ENCODE measurements around the gene GABRR3. TPM values are rescaled to one million over a fixed set of nuclear protein-coding genes. Genes with fewer than 3 reads are reported as not detected.

Gene GABRR3
- total and polyA plus RNA-seq, 2 experiments from 2014 or later, result not detected

DNA sequence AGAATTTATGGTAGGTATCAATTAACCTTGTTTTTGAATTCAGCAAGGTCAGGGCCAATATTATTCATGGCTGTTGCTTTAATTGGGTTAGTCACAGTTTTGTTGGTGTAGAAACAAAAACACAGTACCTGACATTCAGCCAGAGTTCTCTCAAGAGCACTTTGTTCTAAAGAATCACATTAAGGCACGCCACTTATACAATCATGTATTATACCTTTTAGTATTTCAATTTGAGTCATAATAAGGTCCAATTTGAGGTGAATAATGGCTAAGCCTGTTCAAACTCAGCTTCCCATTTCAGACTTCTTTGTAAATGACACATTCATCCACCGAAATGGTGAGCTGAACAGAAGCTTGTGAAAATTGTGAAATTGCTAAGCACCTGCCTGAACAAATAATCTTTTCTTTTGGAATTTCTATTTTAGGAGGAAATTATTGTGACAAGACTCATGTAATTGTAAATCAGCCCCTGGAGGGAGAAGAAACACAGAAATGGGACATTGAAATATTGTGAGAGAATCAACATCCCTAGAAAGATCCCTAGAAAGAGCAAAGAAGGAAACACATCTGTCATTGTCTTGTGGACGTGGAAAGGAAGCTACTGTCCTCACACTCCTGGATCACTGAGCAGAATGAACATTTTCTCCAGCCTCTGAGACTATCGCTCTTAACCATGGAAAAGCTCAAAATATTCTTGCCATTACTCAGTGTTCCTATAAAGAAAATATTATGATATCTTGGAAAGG, 92.1 kb downstream of the GABRR3 start:
- Histone ChIP-seq H3K27ac (no peak overlapping the region), H3K36me3 (peaks cover 51% of the 10 kb centered on the region), H3K4me1 (ENCODE audit: low read depth) (no peaks in the 10 kb centered on the region), H3K27me3 (no peaks in the 10 kb centered on the region), H3K9me3 (ENCODE audit: low read depth) (no peaks in the 10 kb centered on the region), H3K4me3 (no peak overlapping the region)
- no peak for DNase-seq (ENCODE audit: low read depth in 1 of 2, low spot score in 1 of 2)
- TF ChIP-seq, protein P1, sequence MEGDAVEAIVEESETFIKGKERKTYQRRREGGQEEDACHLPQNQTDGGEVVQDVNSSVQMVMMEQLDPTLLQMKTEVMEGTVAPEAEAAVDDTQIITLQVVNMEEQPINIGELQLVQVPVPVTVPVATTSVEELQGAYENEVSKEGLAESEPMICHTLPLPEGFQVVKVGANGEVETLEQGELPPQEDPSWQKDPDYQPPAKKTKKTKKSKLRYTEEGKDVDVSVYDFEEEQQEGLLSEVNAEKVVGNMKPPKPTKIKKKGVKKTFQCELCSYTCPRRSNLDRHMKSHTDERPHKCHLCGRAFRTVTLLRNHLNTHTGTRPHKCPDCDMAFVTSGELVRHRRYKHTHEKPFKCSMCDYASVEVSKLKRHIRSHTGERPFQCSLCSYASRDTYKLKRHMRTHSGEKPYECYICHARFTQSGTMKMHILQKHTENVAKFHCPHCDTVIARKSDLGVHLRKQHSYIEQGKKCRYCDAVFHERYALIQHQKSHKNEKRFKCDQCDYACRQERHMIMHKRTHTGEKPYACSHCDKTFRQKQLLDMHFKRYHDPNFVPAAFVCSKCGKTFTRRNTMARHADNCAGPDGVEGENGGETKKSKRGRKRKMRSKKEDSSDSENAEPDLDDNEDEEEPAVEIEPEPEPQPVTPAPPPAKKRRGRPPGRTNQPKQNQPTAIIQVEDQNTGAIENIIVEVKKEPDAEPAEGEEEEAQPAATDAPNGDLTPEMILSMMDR (IDR thresholded peaks at IDR 0.05; ENCODE audit: low read depth, low read length), result no peak

DNA sequence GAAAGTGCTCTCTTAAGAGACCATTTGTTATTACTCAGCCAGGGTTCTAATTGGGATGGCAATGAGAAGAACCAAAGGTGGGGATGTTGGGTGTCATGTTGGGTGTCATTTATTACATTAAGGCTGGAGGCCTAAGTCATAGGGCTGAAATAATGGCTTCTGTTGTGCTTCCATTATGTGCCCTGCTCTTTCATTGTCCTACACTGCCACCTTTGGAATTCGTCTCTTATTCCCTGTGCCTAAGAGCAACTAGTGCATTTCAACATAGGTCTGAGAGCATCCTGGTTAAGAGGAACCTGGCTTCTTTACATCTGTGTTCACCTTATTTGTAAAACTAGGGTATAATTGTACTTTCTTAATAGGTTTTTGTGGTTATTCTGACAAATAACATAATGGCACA, 95.1 kb downstream of the GABRR3 start:
- no peak overlapping the region for H3K4me3 ChIP-seq
- H3K27me3 ChIP-seq, result no peaks in the 10 kb centered on the region
- no peaks in the 10 kb centered on the region for H3K9me3 ChIP-seq (ENCODE audit: low read depth)
- TF ChIP-seq, protein P1 (IDR thresholded peaks at IDR 0.05; ENCODE audit: low read depth, low read length), result no peak
- no peak overlapping the region for H3K27ac ChIP-seq
- H3K36me3 ChIP-seq, result peaks cover 48% of the 10 kb centered on the region
- no peaks in the 10 kb centered on the region for H3K4me1 ChIP-seq (ENCODE audit: low read depth)
- DNase-seq (ENCODE audit: low read depth in 1 of 2, low spot score in 1 of 2), result peak in 1 of 2 donors; percentile 7

DNA sequence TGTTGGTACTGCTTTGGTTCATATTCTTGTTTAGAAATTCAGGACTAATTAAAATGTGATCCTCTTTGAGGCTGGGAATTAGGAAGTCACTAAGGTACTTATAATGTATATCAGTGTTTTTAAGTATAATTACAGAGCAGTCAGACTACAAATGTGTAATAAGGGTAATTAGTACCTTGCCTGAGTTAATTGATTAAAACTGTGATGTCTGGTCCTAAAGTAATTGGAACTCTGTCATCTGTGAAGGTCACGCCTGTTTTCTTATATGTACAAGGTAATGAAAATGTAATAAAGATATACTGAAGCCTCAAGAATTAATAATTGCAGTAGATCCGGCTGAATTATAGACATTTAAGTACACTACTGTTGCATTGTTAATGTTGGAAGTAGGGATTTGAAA, 95.7 kb downstream of the GABRR3 start:
- Histone ChIP-seq H3K27me3 (no peaks in the 10 kb centered on the region), H3K9me3 (ENCODE audit: low read depth) (no peaks in the 10 kb centered on the region), H3K4me1 (ENCODE audit: low read depth) (no peaks in the 10 kb centered on the region), H3K4me3 (no peak overlapping the region), H3K27ac (no peak overlapping the region), H3K36me3 (peaks cover 44% of the 10 kb centered on the region)
- TF ChIP-seq, protein P1 (IDR thresholded peaks at IDR 0.05; ENCODE audit: low read depth, low read length), result no peak
- DNase-seq (ENCODE audit: low read depth in 1 of 2, low spot score in 1 of 2), result no peak

DNA sequence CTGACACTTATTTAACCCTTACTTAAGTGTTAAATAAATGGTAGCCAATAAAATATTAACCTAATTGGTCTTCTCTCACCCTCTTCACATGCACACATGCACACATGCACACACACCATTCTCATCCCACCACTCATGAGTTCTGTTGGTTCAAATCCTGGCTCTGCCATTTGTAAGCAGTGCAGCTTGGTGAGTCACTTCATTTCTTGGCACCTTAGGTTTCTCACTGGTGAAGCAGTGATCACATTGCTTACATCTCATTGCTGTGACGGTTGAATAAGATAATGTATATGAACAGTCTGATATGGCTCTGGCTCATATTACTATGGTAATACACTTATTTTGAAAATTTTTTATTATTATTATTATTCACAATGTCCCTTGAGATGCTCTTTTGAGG, 96.7 kb downstream of the GABRR3 start:
- no peak for DNase-seq (ENCODE audit: low read depth in 1 of 2, low spot score in 1 of 2)
- Histone ChIP-seq H3K4me1 (ENCODE audit: low read depth) (no peaks in the 10 kb centered on the region), H3K27me3 (no peaks in the 10 kb centered on the region), H3K4me3 (no peak overlapping the region), H3K27ac (no peak overlapping the region), H3K36me3 (peaks cover 42% of the 10 kb centered on the region), H3K9me3 (ENCODE audit: low read depth) (no peaks in the 10 kb centered on the region)
- TF ChIP-seq, protein P1 (IDR thresholded peaks at IDR 0.05; ENCODE audit: low read depth, low read length), result no peak

DNA sequence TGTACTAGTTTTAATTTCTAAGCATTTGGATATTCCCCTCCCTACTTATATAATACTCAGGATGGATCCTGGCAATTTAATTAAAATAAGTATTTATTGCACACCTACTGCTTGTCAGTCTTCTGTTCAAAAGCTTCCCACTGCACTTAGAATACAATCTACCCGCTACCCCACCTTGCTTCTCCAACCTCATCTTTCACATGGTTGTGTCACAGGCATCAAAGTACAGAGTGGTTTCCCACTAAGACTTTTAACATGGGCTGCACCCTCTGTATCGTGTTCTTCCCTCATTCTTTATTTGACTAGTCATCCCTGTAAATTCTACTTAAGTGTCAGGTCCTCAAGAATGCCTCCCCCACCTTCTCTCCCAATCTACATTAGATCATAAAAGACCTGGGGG, 97.9 kb downstream of the GABRR3 start:
- Histone ChIP-seq H3K9me3 (ENCODE audit: low read depth) (no peaks in the 10 kb centered on the region), H3K27me3 (no peaks in the 10 kb centered on the region), H3K36me3 (peaks cover 31% of the 10 kb centered on the region), H3K4me1 (ENCODE audit: low read depth) (no peaks in the 10 kb centered on the region), H3K27ac (no peak overlapping the region), H3K4me3 (no peak overlapping the region)
- no peak for DNase-seq (ENCODE audit: low read depth in 1 of 2, low spot score in 1 of 2)
- TF ChIP-seq, protein P1 (IDR thresholded peaks at IDR 0.05; ENCODE audit: low read depth, low read length), result no peak
